ENCODE results near the gene LRBA. TPM values are rescaled to one million over a fixed set of nuclear protein-coding genes. Genes with fewer than 3 reads are reported as not detected.

LRBA gene
- total RNA-seq, 4 donors from 2014 or later = 13.3 to 21.2 (median 20.1) TPM

- DNase-seq (ENCODE audit: extremely low spot score) = no peak
- no peak overlapping the region for H3K27ac ChIP-seq (replicated peaks in 1 of 4)
- 94% methylated on average over 4 of the region's 4 CpGs for WGBS
- no peaks in the 10 kb centered on the region for H3K36me3 ChIP-seq
- H3K4me1 ChIP-seq = no peaks in the 10 kb centered on the region
- no peaks in the 10 kb centered on the region for H3K9me3 ChIP-seq
- no peaks in the 10 kb centered on the region for H3K27me3 ChIP-seq
- H3K4me3 ChIP-seq = no peak overlapping the region
- TF ChIP-seq CTCF (IDR thresholded peaks at IDR 0.05) (no peak), POLR2A (IDR thresholded peaks at IDR 0.05; ENCODE audit: low read depth) (no peak), POLR2AphosphoS5 (IDR thresholded peaks at IDR 0.05) (no peak), EP300 (IDR thresholded peaks at IDR 0.05) (no peak)
- intact Hi-C loops (cut with DNase I) = no loop called here
These were observed 304.2 kb downstream of the LRBA start for GRCh38 chr4:150710770-150711375.

GRCh38 chr4:150708004-150708403 lies 307.1 kb downstream of the LRBA start:
- intact Hi-C loops (cut with DNase I) = no loop called here
- 100% methylated on average over 1 of the region's 1 CpG for WGBS
- Histone ChIP-seq H3K36me3 (no peaks in the 10 kb centered on the region), H3K4me3 (no peak overlapping the region), H3K27ac (replicated peaks in 1 of 4) (no peak overlapping the region), H3K27me3 (no peaks in the 10 kb centered on the region), H3K4me1 (no peaks in the 10 kb centered on the region), H3K9me3 (no peaks in the 10 kb centered on the region)
- TF ChIP-seq CTCF (IDR thresholded peaks at IDR 0.05) = no peak
- TF ChIP-seq POLR2A (IDR thresholded peaks at IDR 0.05; ENCODE audit: low read depth) = no peak
- no peak for TF ChIP-seq POLR2AphosphoS5 (IDR thresholded peaks at IDR 0.05)
- no peak for TF ChIP-seq EP300 (IDR thresholded peaks at IDR 0.05)
- DNase-seq (ENCODE audit: extremely low spot score) = no peak

GRCh38 chr4:150699599-150699998 lies 315.5 kb downstream of the LRBA start:
- no peak for TF ChIP-seq CTCF (IDR thresholded peaks at IDR 0.05)
- intact Hi-C loops (cut with DNase I) = no loop called here
- DNase-seq (ENCODE audit: extremely low spot score) = no peak
- Histone ChIP-seq H3K4me3 (no peak overlapping the region), H3K9me3 (no peaks in the 10 kb centered on the region), H3K4me1 (no peaks in the 10 kb centered on the region), H3K36me3 (no peaks in the 10 kb centered on the region), H3K27ac (replicated peaks in 1 of 4) (no peak overlapping the region), H3K27me3 (no peaks in the 10 kb centered on the region)

GRCh38 chr4:150695162-150695561 lies 319.9 kb downstream of the LRBA start:
- no peaks in the 10 kb centered on the region for H3K36me3 ChIP-seq
- H3K4me3 ChIP-seq = no peak overlapping the region
- no peaks in the 10 kb centered on the region for H3K4me1 ChIP-seq
- no peak for DNase-seq (ENCODE audit: extremely low spot score)
- H3K9me3 ChIP-seq = no peaks in the 10 kb centered on the region
- 82% methylated on average over 2 of the region's 2 CpGs for WGBS
- no peak overlapping the region for H3K27ac ChIP-seq (replicated peaks in 1 of 4)
- TF ChIP-seq POLR2A (IDR thresholded peaks at IDR 0.05; ENCODE audit: low read depth) (no peak), CTCF (IDR thresholded peaks at IDR 0.05) (no peak), EP300 (IDR thresholded peaks at IDR 0.05) (no peak), POLR2AphosphoS5 (IDR thresholded peaks at IDR 0.05) (no peak)
- no peaks in the 10 kb centered on the region for H3K27me3 ChIP-seq
- intact Hi-C loops (cut with DNase I) = no loop called here

- WGBS = 81% methylated on average over 2 of the region's 2 CpGs
- TF ChIP-seq EP300 (IDR thresholded peaks at IDR 0.05) = no peak
- TF ChIP-seq CTCF (IDR thresholded peaks at IDR 0.05) = no peak
- no peak for TF ChIP-seq POLR2AphosphoS5 (IDR thresholded peaks at IDR 0.05)
- TF ChIP-seq POLR2A (IDR thresholded peaks at IDR 0.05; ENCODE audit: low read depth) = no peak
- DNase-seq (ENCODE audit: extremely low spot score) = no peak
- Histone ChIP-seq H3K27ac (replicated peaks in 1 of 4) (no peak overlapping the region), H3K9me3 (no peaks in the 10 kb centered on the region), H3K27me3 (no peaks in the 10 kb centered on the region), H3K4me3 (no peak overlapping the region), H3K4me1 (no peaks in the 10 kb centered on the region), H3K36me3 (no peaks in the 10 kb centered on the region)
- intact Hi-C loops (cut with DNase I) = no loop called here
These were observed 320.6 kb downstream of the LRBA start for GRCh38 chr4:150694438-150694837.
